BLaER1 treated with 17β-estradiol and CSF1 and Interleukin-3, amounts not matched to agents 10 nM and 100 nM (cell line): ENCODE measurements around the gene NDUFS2.

Experiments used
- H3K27ac ChIP-seq, 11 experiments: shearing (Covaris generic); formaldehyde crosslinking; 2 replicates each; pipeline ENCODE4 v1.8.1; 2022
- H3K27me3 ChIP-seq, 11 experiments: shearing (Covaris generic); formaldehyde crosslinking; 2 replicates each; pipeline ENCODE4 v1.8.1; 2022
- H3K36me3 ChIP-seq, 11 experiments: shearing (Covaris generic); formaldehyde crosslinking; 2 replicates each; pipeline ENCODE4 v1.8.1; 2022
- H3K4me1 ChIP-seq, 10 experiments: shearing (Covaris generic); formaldehyde crosslinking; 2 replicates each; pipeline ENCODE4 v1.8.1; 2022
- H3K4me2 ChIP-seq, 11 experiments: shearing (Covaris generic); formaldehyde crosslinking; 2 replicates each; pipeline ENCODE4 v1.8.1; 2022
- H3K4me3 ChIP-seq, 10 experiments: shearing (Covaris generic); formaldehyde crosslinking; 2 replicates each; pipeline ENCODE4 v1.8.1; 2022
- H3K9ac ChIP-seq, 11 experiments: shearing (Covaris generic); formaldehyde crosslinking; 2 replicates each; pipeline ENCODE4 v1.8.1; 2022
- H3K9me3 ChIP-seq, 11 experiments: shearing (Covaris generic); formaldehyde crosslinking; replicated peaks in 1 of 11; 2 replicates each; pipeline ENCODE4 v1.8.1; 2022
- H4K20me1 ChIP-seq, 11 experiments: shearing (Covaris generic); formaldehyde crosslinking; 2 replicates each; pipeline ENCODE4 v1.8.1; 2022
- Cebpa-rat ChIP-seq, 11 experiments: shearing (Covaris generic); IDR thresholded peaks; 2 replicates each; pipeline ENCODE4 v1.8.1; 2022

Gene NDUFS2

GRCh38 chr1:161185732-161186311 lies 16.3 kb upstream of the NDUFS2 start:
- H4K20me1 ChIP-seq = no peaks in the 10 kb centered on the region
- H3K9me3 ChIP-seq = no peaks in the 10 kb centered on the region
- H3K4me3 ChIP-seq = peak overlapping the region in 5 of 10 experiments; percentile 8 to 52 (median 36); a peak in 10 of 20 replicates
- no peaks in the 10 kb centered on the region for H3K36me3 ChIP-seq
- no peak for TF ChIP-seq Cebpa-rat (IDR thresholded peaks at IDR 0.05)
- H3K27me3 ChIP-seq = no peaks in the 10 kb centered on the region
- H3K4me2 ChIP-seq = peak overlapping the region; percentile 64 to 95 (median 83)
- H3K27ac ChIP-seq = peak overlapping the region; percentile 78 to 99 (median 96)
- peak overlapping the region; percentile 68 to 85 (median 80) for H3K9ac ChIP-seq
- peaks cover 71 to 96% (median 79%) of the 10 kb centered on the region in 10 experiments for H3K4me1 ChIP-seq

DNA sequence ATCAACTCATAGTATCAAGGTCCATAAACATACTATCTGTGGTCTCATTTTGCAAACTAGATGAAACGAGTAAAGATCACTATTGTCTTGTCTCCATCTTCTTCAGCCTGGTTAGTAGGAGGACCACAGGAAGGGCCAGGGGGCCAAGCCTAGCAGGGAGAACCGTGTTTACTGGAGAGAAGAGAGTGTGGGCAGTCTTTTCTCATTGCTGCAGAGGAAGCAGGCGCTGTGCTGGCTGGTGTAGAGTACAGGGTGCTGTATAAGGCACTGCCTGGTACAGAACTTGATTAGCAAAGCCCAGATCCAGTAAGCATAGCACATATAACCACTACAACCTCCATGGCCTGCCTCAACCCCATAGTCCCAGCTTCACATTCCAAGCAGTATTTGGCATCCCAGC lies 14.9 kb upstream of the NDUFS2 start:
- Histone ChIP-seq H4K20me1 (no peaks in the 10 kb centered on the region), H3K27me3 (no peaks in the 10 kb centered on the region), H3K9ac (no peak overlapping the region), H3K4me2 (peak overlapping the region; percentile 64 to 95 (median 83)), H3K36me3 (no peaks in the 10 kb centered on the region), H3K27ac (peak overlapping the region; percentile 14 to 99 (median 96); a peak in 19 of 22 replicates), H3K4me3 (no peak overlapping the region), H3K9me3 (no peaks in the 10 kb centered on the region), H3K4me1 (peaks cover 61 to 96% (median 70%) of the 10 kb centered on the region in 10 experiments)
- no peak for TF ChIP-seq Cebpa-rat (IDR thresholded peaks at IDR 0.05)

DNA sequence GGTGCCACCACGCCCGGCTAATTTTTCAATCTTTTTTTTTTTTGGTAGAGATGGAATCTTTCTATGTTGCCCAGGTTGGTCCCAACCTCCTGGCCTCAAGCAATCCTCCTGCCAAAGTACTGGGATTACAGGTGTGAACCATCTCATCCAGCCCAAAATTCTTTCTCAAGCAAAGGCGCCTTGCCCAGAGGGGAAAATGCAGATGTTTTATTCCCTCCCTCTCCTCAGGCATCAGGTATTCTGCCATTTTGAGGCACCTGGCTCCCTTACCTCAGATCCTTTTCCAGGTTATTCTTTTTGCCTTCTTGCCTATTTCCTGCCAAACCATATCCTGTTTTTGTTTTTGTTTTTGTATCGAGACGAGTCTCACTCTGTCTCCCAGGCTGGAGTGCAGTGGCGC lies 13.8 kb upstream of the NDUFS2 start:
- Histone ChIP-seq H3K27me3 (no peaks in the 10 kb centered on the region), H3K27ac (no peak overlapping the region), H3K9me3 (no peaks in the 10 kb centered on the region), H4K20me1 (no peaks in the 10 kb centered on the region), H3K4me2 (peak overlapping the region in 7 of 11 experiments; percentile 9 to 95 (median 77); a peak in 10 of 22 replicates), H3K36me3 (no peaks in the 10 kb centered on the region), H3K4me3 (no peak overlapping the region), H3K9ac (no peak overlapping the region), H3K4me1 (peaks cover 59 to 96% (median 68%) of the 10 kb centered on the region in 10 experiments)
- no peak for TF ChIP-seq Cebpa-rat (IDR thresholded peaks at IDR 0.05)

DNA sequence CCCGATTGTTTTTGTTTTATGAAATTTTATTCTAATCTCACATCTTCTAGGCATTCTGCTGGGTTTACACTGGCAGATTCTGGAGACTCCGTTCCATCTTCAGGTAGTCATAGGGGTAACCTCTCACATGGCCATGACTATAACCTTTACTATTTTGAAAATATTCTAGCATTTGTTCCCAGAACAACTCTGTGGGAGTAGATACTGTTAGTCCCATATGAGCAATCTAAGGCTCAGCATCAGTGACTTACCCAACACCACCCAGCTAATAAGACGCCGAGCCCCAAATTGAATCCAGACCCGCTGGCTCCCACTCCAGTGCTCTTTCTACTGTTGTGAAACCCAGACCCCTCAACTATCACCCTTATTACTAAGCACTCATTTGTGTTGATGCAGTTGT lies 13.1 kb upstream of the NDUFS2 start:
- Histone ChIP-seq H3K4me3 (no peak overlapping the region), H3K4me1 (peaks cover 59 to 96% (median 69%) of the 10 kb centered on the region in 10 experiments), H3K4me2 (peak overlapping the region in 5 of 11 experiments; percentile 2 to 89 (median 22); a peak in 5 of 22 replicates), H3K9me3 (no peaks in the 10 kb centered on the region), H3K27me3 (no peaks in the 10 kb centered on the region), H3K27ac (no peak overlapping the region), H3K9ac (no peak overlapping the region), H3K36me3 (no peaks in the 10 kb centered on the region), H4K20me1 (no peaks in the 10 kb centered on the region)
- TF ChIP-seq Cebpa-rat (IDR thresholded peaks at IDR 0.05) = no peak

GRCh38 chr1:161190962-161191521 lies 11.1 kb upstream of the NDUFS2 start:
- H4K20me1 ChIP-seq = no peaks in the 10 kb centered on the region
- H3K9ac ChIP-seq = peak overlapping the region in 7 of 11 experiments; percentile 13 to 37 (median 26); a peak in 8 of 22 replicates
- no peaks in the 10 kb centered on the region for H3K36me3 ChIP-seq
- H3K27me3 ChIP-seq = no peaks in the 10 kb centered on the region
- TF ChIP-seq Cebpa-rat (IDR thresholded peaks at IDR 0.05) = no peak
- no peaks in the 10 kb centered on the region for H3K9me3 ChIP-seq
- H3K27ac ChIP-seq = peak overlapping the region in 5 of 11 experiments; percentile 1 to 31 (median 6); a peak in 6 of 22 replicates
- no peak overlapping the region for H3K4me3 ChIP-seq
- peaks cover 57 to 96% (median 69%) of the 10 kb centered on the region in 10 experiments for H3K4me1 ChIP-seq
- peak overlapping the region in 5 of 11 experiments; percentile 14 to 39 (median 29); a peak in 7 of 22 replicates for H3K4me2 ChIP-seq

DNA sequence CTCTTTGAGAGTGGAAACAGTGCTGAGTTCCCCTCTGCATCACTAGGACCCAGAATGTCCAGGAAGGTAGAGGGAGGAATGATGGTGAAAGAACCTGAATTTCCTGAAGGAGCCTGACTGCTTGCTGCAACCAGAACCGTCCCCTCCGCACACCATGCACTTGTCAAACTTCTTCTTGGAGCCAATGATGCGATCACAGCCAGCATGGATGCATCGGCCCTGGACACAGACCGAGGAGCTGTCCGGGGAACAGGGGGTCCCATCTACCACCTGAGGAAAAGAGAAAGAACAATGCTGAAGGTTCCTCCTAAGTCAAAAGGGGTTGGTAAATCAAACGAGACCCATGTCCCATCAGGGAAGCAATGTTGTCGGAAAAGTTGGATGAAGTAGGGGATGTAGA lies 10.2 kb upstream of the NDUFS2 start:
- no peaks in the 10 kb centered on the region for H3K27me3 ChIP-seq
- H3K27ac ChIP-seq = peak overlapping the region in 1 of 11 experiments; percentile 6; a peak in 1 of 22 replicates
- H3K36me3 ChIP-seq = no peaks in the 10 kb centered on the region
- TF ChIP-seq Cebpa-rat (IDR thresholded peaks at IDR 0.05) = no peak
- H3K9me3 ChIP-seq = no peaks in the 10 kb centered on the region
- no peak overlapping the region for H3K4me3 ChIP-seq
- H3K4me1 ChIP-seq = peaks cover 57 to 96% (median 69%) of the 10 kb centered on the region in 10 experiments
- no peaks in the 10 kb centered on the region for H4K20me1 ChIP-seq
- H3K4me2 ChIP-seq = peak overlapping the region in 3 of 11 experiments; percentile 14 to 78 (median 18); a peak in 4 of 22 replicates
- H3K9ac ChIP-seq = peak overlapping the region in 1 of 11 experiments; percentile 35; a peak in 1 of 22 replicates

DNA sequence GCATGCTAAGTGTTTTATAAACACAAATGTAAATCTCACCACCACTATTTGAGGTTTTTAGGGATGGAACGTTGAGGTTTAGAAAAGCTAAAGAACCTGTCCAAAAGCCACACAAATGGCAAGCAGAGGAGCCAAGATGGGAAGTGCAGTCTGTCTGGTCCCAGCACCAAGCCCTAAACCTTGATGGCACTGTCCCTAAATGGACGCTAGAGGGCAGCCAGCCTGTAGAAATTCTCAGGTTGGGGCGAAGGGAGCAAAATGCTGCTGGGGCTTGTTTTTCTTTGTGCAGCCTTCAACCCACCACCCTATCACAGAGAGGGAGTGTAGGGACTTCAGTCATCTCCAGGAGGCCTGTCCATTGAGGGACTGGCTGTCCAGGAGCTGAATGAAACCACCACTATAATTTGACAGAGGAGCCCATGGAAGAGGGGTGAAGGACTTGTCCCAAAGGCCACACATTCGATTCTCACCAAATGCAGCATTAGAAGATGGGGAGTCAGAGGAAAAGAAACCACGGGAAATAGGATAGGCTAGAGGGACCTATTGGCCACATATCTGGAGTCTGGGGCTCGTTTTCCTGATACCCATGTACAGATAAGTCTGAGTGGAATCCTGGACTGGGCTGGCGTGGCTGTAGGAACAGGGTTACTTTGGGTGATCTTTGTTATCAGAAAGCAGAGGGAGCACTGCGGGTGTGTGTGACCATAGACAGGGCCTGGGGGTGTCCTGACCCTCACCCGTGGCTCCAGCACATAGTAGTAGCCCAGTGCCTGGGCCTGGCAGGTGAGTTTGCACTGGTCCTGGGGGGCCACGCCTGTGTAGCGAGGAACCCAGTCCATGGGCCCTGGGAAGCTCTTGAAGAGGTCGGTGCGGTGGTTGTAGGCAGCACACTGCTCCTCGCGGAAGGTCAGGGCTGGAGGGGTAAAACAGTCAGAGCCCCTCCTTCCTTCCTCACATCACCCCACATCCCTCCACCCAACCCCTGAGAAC lies 9.4 kb upstream of the NDUFS2 start:
- Histone ChIP-seq H3K27me3 (no peaks in the 10 kb centered on the region), H3K9ac (peak overlapping the region in 10 of 11 experiments; percentile 2 to 50 (median 28); a peak in 10 of 22 replicates), H3K27ac (peak overlapping the region in 8 of 11 experiments; percentile 11 to 46 (median 22); a peak in 11 of 22 replicates), H3K4me1 (peaks cover 56 to 96% (median 69%) of the 10 kb centered on the region in 10 experiments), H4K20me1 (no peaks in the 10 kb centered on the region), H3K9me3 (no peaks in the 10 kb centered on the region), H3K36me3 (no peaks in the 10 kb centered on the region), H3K4me3 (no peak overlapping the region), H3K4me2 (peak overlapping the region; percentile 48 to 94 (median 72))
- TF ChIP-seq Cebpa-rat (IDR thresholded peaks at IDR 0.05) = no peak

DNA sequence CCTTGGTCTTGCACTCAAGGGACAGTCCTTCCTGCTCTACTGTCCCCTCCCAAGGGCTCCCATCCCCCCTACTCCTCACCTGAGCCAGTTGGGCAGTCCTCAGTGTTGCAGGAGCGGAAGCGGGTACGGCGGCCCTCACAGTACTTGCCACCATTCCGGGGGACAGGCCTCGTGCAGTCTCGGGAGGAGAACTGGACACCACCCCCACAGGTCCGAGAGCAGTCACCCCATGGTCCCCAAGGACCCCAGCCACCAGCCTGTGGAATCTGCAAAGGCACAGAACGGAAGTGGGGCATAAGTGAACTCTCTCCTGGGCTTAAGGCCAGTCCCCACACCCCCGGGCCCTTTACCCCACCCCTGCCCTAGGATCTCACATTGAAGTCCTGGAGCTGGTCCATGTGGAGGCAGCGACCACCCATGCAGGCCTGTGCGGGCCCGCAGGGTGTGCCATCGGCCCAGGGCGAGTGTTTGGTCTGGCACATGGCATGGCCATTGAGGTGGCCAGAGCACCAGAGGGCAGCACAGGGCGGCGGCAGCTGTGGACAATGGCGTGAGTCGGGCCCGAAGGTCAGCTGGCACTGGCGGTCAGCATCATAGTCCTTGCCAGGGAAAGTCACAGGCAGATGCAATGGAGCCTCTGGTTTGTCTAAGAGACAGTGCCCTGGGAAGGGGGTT lies 8.5 kb upstream of the NDUFS2 start:
- peak overlapping the region in 8 of 11 experiments; percentile 11 to 46 (median 22); a peak in 12 of 22 replicates for H3K27ac ChIP-seq
- H3K9me3 ChIP-seq = no peaks in the 10 kb centered on the region
- peaks cover 53 to 96% (median 72%) of the 10 kb centered on the region in 10 experiments for H3K4me1 ChIP-seq
- H4K20me1 ChIP-seq = no peaks in the 10 kb centered on the region
- H3K27me3 ChIP-seq = no peaks in the 10 kb centered on the region
- H3K4me3 ChIP-seq = no peak overlapping the region
- no peaks in the 10 kb centered on the region for H3K36me3 ChIP-seq
- no peak for TF ChIP-seq Cebpa-rat (IDR thresholded peaks at IDR 0.05)
- peak overlapping the region; percentile 48 to 94 (median 72) for H3K4me2 ChIP-seq
- H3K9ac ChIP-seq = peak overlapping the region in 9 of 11 experiments; percentile 2 to 50 (median 30); a peak in 8 of 22 replicates
